Measurements from ENCODE around the gene PHOSPHO2. TPM values are rescaled to one million over a fixed set of nuclear protein-coding genes. Genes with fewer than 3 reads are reported as not detected.

The PHOSPHO2 gene
- total and polyA plus RNA-seq, 10 of the 15 experiments (the other 5 are each of a cell fraction or from before 2014, with no cell fraction given), result 2.7 to 7.6 (median 4.2) TPM

GRCh38 chr2:169653636-169654035 lies 40.6 kb upstream of the PHOSPHO2 start:
- H3K27me3 ChIP-seq (replicated peaks in 1 of 2; ENCODE audit: control insufficient read depth in 2 of 2, insufficient read depth in 2 of 2, low read length in 1 of 2), result no peaks in the 10 kb centered on the region
- no peak overlapping the region for H3K4me3 ChIP-seq
- no peaks in the 10 kb centered on the region for H3K4me1 ChIP-seq (ENCODE audit: control insufficient read depth, insufficient read depth, low read length)
- H3K4me2 ChIP-seq (ENCODE audit: control insufficient read depth, insufficient read depth), result no peak overlapping the region
- ChIA-PET SMC1A (ENCODE audit: uncharacterized antibody, unreplicated experiment) (interaction anchor here (0.6 to 1.1 kb wide), 2 partner anchors 224 to 838 kb away, joined by 3 to 4 read pairs; no protein-coding TSS in a partner anchor), CTCF (no interaction called here), POLR2A (no interaction called here), RAD21 (ENCODE audit: unreplicated experiment) (no interaction called here)
- H3K9me3 ChIP-seq (replicated peaks; ENCODE audit: control insufficient read depth, insufficient read depth, low read length), result no peaks in the 10 kb centered on the region
- FAIRE-seq (no peak), DNase-seq (ENCODE audit: low read depth, low spot score) (no peak), ATAC-seq (no peak)
- no peaks in the 10 kb centered on the region for H3K79me2 ChIP-seq (ENCODE audit: control insufficient read depth, insufficient read depth, low read length)
- intact Hi-C loops (cut with micrococcal nuclease; ENCODE audit: unreplicated experiment), result no loop called here
- no peaks in the 10 kb centered on the region for H3K36me3 ChIP-seq (ENCODE audit: control insufficient read depth in 2 of 2, insufficient read depth in 2 of 2, low read length in 1 of 2)
- no peak overlapping the region for H3K27ac ChIP-seq (ENCODE audit: control insufficient read depth, insufficient read depth)
- in situ Hi-C loops (cut with MboI), result no loop called here
- H2AFZ ChIP-seq (ENCODE audit: control insufficient read depth, low read depth, low read length), result no peak overlapping the region
- no TSS peak for BruUV-seq (replicated peaks)
- H3K9ac ChIP-seq (ENCODE audit: control insufficient read depth, insufficient read depth, low read length), result no peak overlapping the region
- WGBS (ENCODE audit: insufficient coverage, insufficient replicate concordance, low lambda C conversion rate, missing lambda C conversion rate), result 0% methylated on average over 3 of the region's 3 CpGs
- no peaks in the 10 kb centered on the region for H4K20me1 ChIP-seq (ENCODE audit: control insufficient read depth, insufficient read depth)
- TF ChIP-seq PRDM15 (CRISPR knock-in tag; IDR thresholded peaks at IDR 0.05) (no peak), CREM (IDR thresholded peaks at IDR 0.05; ENCODE audit: low read depth) (no peak), NFYB (IDR thresholded peaks at IDR 0.05; ENCODE audit: insufficient read depth, low read depth, low read length) (no peak), MLLT1 (IDR thresholded peaks at IDR 0.05) (no peak), ZNF687 (IDR thresholded peaks at IDR 0.05) (no peak), ZBED1 (IDR thresholded peaks at IDR 0.05; ENCODE audit: borderline replicate concordance) (no peak), BACH1 (IDR thresholded peaks at IDR 0.05; ENCODE audit: borderline replicate concordance) (no peak), SKIL (IDR thresholded peaks at IDR 0.05; ENCODE audit: low read depth, poor library complexity, severe bottlenecking) (no peak), RAD21 (IDR thresholded peaks at IDR 0.05; ENCODE audit: insufficient read depth, low read depth, low read length) (no peak), ZZZ3 (IDR thresholded peaks at IDR 0.05; ENCODE audit: control insufficient read depth, insufficient read length, low read depth) (no peak), MTA3 (IDR thresholded peaks at IDR 0.05; ENCODE audit: borderline replicate concordance, low read length) (no peak)
